ENCODE results near the gene SARDH.

The SARDH gene

GRCh38 chr9:133715295-133715865 lies 22.8 kb downstream of the SARDH start:
- no peak for DNase-seq (ENCODE audit: low read depth)

- DNase-seq (ENCODE audit: low read depth): no peak
Observed at GRCh38 chr9:133714606-133715294, 23.4 kb downstream of the SARDH start.

GRCh38 chr9:133713960-133714495 lies 24.1 kb downstream of the SARDH start:
- DNase-seq (ENCODE audit: low read depth): no peak

GRCh38 chr9:133713150-133713959 lies 24.8 kb downstream of the SARDH start:
- no peak for DNase-seq (ENCODE audit: low read depth)

- no peak for DNase-seq (ENCODE audit: low read depth)
Observed at GRCh38 chr9:133712221-133713100, 25.7 kb downstream of the SARDH start.

- DNase-seq (ENCODE audit: low read depth): no peak
Observed at GRCh38 chr9:133711428-133712220, 26.5 kb downstream of the SARDH start.

- no peak for DNase-seq (ENCODE audit: low read depth)
Observed at GRCh38 chr9:133710661-133711427, 27.3 kb downstream of the SARDH start.

GRCh38 chr9:133709691-133710571 lies 28.2 kb downstream of the SARDH start:
- no peak for DNase-seq (ENCODE audit: low read depth)

GRCh38 chr9:133709015-133709611 lies 29.0 kb downstream of the SARDH start:
- DNase-seq (ENCODE audit: low read depth): no peak

- no peak for DNase-seq (ENCODE audit: low read depth)
Observed at GRCh38 chr9:133708246-133709014, 29.7 kb downstream of the SARDH start.

- DNase-seq (ENCODE audit: low read depth): no peak
Observed at GRCh38 chr9:133707763-133708245, 30.3 kb downstream of the SARDH start.

- DNase-seq (ENCODE audit: low read depth): no peak
Observed at GRCh38 chr9:133707065-133707762, 30.9 kb downstream of the SARDH start.

- no peak for DNase-seq (ENCODE audit: low read depth)
Observed at GRCh38 chr9:133706307-133707050, 31.7 kb downstream of the SARDH start.

GRCh38 chr9:133705576-133705975 lies 32.6 kb downstream of the SARDH start:
- DNase-seq (ENCODE audit: low read depth): no peak

GRCh38 chr9:133704711-133705181 lies 33.4 kb downstream of the SARDH start:
- no peak for DNase-seq (ENCODE audit: low read depth)
